GM19238 (cell line): ENCODE results near the gene TMA7B.

Experiments used
- DNase-seq: peaks from one replicate; pipeline ENCODE4 v3.0.0; 2011; ENCODE audit warnings: low spot score; ENCODE audit not compliant: insufficient read length

Gene TMA7B

GRCh38 chr22:40000171-40000570 lies 40.0 kb downstream of the TMA7B start:
- no peak for DNase-seq

DNA sequence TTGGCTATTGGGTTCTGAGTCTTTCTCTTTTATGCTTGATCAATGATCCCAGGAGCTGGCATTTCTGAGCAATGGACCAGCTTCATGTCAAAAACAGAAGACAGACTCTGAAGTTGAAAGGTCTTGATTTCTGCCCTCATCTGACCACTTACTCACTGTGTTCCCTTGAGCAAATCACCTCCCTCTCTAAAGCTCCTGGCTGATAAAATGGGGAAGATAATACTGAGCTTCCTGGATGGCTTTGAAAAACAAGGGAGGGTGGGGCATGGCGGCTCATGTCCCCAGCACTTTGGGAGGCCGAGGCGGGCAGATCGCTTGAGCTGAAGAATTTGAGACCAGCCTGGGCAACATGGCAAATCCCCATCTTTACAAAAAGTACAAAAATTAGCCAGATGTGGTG lies 40.9 kb downstream of the TMA7B start:
- DNase-seq = no peak

DNA sequence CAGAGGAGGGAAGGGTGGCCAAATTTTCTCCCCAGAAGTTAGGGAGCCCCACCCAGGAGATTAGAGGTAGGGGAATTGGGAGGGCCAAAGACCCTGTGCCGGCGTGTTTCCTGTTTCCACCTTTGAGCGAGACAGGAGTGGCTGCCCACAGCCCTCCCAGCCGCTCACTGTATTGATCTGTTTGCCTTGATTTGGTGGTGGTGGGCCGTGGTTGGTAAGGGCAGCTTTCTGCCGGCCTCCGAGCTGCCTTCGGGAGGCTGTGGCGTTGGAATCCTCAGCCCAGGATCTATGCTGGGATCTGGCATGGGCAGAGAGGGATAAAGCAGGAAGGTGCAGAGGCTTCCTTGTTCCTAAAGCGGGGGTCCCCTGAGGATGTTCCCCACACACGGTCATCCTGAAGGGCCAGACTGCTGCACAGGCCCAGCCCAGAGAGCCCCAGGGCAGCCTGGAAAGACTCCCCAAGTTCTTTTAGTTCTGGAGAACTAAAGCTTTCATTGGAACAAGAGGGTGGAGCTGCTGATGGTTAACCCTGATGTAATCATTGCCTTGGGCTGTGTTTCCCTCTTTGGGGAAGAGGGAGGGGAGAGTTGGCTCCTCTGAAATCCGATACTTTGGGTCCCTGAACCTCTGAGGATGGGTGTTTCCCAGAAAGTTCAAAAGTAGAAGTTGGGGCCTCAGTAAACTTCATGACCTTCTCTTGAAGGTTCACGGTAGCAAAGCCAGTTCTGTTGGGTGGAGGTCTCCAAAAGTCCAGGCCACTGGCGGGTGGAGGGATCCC lies 41.8 kb downstream of the TMA7B start:
- DNase-seq = no peak

DNA sequence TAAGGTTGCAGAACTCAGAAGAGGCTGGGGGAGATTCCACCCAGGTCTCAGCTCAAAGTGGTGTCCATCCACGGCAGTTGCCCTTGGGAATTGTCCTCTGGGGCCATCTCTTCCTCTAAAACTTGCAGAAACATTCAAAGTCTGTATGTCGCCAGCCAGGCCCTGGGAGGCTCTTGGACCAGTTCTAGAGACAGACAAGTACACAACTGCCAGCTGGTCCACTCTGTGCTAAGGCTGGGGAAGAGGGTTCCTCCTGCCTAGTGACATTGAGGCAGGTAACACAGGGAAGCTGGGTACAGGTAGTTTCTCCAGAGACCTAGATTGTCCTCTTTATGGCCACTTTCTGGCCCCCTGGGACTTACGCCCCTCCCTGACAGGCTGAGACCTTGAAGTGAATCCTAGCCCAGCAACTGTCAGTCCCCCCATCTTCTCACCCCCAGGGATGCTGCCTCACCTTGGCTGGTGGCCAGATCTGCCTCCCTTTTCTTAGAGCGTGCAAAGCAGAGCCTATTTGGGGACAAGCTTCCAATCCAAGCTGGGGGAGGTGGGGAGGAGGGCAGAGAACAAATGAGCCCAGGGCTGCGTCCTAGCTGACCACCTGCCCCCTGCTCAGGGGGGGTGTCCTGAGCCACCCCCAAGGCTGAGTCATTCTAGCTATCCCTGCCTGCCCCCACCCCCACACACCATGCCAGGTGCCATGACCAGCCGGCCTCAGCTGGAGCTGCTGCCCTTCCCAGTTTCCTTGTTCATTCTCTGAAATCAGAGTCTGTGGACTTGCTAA lies 42.9 kb downstream of the TMA7B start:
- no peak for DNase-seq

- DNase-seq = no peak
These were observed 44.6 kb downstream of the TMA7B start for GRCh38 chr22:40004836-40005235.

DNA sequence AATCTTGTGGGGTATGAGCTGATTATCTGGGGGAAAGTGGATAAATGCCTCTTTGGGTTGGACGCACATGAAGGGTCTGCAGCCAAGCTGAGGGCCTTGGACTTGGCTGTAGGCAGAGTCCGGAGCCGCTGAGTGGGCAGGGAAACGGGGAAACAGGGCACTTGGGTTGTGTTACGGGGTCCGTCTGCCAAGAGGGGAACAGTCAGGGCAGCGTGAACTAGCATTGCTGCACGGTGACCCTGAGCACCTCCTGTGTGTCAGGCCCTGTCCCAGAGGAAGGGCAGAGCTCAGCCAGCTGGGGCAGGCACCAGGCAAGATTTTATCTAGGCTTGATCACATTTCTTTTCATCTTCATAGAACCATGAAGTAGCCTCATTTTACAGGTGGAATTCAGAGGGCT lies 46.4 kb downstream of the TMA7B start:
- DNase-seq = no peak

DNA sequence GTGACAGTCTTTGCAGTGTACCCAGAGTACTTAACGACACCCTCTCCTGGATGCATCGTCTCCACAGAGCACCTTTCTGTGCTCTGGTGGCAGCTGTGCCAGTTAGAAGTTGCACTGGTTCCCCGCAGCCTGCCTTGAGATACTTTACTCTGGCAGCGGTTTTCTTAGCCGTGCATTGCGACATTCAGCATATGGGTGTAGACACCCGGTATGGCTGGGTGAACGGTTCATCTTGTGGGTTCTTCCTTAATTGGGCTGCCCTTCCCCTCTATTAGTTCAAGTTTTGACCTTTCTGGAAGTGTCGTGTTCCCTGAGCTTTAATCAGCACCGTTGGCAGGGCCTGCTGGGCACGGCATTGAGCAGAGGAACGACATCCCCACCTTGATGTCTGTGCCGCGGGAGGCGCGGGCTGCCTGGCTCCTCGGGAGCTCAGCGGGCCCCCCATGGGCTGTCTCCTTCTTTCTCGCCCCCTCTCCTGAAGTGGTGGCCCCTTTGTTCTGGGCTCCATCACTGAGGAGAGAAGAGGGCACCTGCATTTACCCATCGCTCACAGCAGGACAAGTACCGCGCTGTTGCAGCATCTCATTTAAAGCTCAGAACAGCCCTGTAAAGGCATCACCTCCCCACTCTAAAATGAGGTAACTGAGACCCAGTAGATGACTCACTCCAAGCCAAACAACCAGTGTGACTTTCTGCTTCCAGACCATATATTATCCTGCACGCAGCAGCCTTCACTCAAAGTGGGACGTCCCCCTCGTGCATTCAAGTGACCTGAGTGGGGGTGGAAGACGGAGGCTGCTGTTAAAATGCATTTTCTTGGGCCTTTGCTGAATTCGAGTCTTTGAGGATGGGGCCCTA lies 47.9 kb downstream of the TMA7B start:
- DNase-seq = no peak

- no peak for DNase-seq
These were observed 48.6 kb downstream of the TMA7B start for GRCh38 chr22:40008726-40009291.

DNA sequence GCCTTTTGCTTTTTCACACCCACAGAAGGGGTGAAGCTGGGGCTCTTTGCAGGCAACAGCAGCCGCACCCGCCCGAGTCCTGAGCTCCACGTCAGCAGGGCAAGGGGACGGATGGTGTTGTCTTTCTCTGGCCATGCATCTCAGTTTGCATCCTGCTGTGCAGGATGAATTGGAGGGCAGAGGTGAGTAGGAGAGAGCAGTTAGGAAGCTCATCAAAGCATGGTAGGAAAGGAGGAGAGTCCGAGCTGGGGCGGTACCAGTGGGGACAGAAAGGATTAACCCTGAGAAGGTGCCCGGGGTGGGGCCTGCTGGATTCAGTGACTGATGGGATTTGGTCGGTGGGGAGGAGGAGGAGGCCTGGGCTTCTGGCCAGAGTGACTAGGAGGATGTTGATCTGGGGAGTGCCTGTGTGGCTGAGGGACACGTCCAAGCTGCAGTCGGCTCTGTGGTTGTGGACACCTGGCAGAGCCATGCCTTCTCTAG lies 49.1 kb downstream of the TMA7B start:
- no peak for DNase-seq

DNA sequence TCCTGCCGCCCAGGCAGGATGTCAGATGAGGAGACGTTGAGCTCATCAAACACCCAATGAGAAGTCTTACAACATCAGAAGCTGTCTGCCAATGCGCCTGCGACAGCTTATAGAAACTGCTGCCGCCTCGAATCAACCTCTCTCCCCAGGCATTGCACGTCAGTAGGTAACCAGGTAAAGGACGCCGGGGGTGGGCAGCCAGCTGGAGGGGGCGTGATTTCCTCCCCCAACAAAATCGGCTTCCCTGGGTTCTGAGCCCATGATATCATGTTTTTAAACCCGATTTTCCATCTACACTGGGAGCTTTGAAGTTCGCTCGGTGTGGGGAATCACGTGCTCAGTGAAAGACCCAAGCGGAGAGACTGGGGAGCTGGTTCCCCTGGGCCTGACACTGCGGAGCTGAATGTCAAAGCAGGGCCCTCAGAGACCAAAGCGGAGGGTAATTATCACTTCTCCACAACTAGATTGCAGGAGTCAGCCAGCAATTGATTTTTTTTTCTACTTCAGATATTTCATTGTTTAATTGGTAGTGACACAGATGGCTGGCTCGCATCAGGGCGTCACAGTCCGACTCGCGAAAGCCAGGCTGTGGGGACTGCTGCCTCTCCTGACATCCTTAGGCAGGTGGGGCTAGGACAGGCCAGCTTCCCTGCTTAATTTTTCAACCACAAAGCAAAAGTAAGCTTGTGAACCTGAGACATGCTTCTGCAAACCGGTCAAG lies 49.9 kb downstream of the TMA7B start:
- no peak for DNase-seq

DNA sequence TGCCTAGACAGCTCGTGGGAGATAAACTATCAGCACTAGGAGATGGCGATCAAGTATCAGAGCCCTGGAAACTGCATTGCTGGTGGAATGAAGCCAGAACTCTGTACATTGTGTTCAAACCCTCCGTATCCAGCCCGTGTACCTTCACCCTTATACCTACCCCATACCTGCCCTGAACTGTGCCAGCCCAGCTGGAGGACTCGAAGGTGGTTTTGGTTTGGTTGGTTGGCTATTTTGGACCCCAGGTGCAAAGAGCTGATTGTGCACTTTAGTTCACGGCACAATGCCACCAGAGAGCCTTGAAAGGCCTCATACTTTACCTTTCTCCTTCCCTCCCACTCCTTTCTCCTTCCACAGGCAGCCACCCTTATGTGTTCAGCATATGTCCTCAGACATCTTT lies 50.5 kb downstream of the TMA7B start:
- no peak for DNase-seq
